ENCODE measurements around the gene TPM2. TPM values are rescaled to one million over a fixed set of nuclear protein-coding genes. Genes with fewer than 3 reads are reported as not detected.

The TPM2 gene
- total and polyA plus RNA-seq, 9 of the 15 experiments (the other 6 are each of a cell fraction or from before 2014, with no cell fraction given) = 0.28 to 16.1 (median 4.5) TPM

GRCh38 chr9:35664531-35665470, 24.9 kb downstream of the TPM2 start, which contains the start of gene ARHGEF39 (continued):
- TF ChIP-seq ZNF551 (CRISPR knock-in tag; IDR thresholded peaks at IDR 0.05) (no peak), NFATC3 (IDR thresholded peaks at IDR 0.05) (no peak), ZNF280A (IDR thresholded peaks at IDR 0.05; ENCODE audit: low read depth, partially characterized antibody) (no peak), CHD7 (IDR thresholded peaks at IDR 0.05; ENCODE audit: low read depth, low read length) (no peak), DACH1 (IDR thresholded peaks at IDR 0.05; ENCODE audit: partially characterized antibody) (no peak), NCOA2 (IDR thresholded peaks at IDR 0.05; ENCODE audit: partially characterized antibody in 2 of 2) (no peak), ZNF184 (CRISPR knock-in tag; IDR thresholded peaks at IDR 0.05) (no peak), ZBTB7A (IDR thresholded peaks at IDR 0.05; ENCODE audit: borderline replicate concordance, control insufficient read depth, low read depth, low read length) (peak; percentile 75; the same call in 1 of the 2 replicates), STAG1 (CRISPR knock-in tag; IDR thresholded peaks at IDR 0.05; ENCODE audit: borderline replicate concordance) (no peak), MTA2 (IDR thresholded peaks at IDR 0.05; ENCODE audit: low read depth) (no peak)
